ENCODE results near the gene ATE1. TPM values are rescaled to one million over a fixed set of nuclear protein-coding genes. Genes with fewer than 3 reads are reported as not detected.
"Not testable (repeated sequence)": the region's sequence is repeated elsewhere in the genome, so short reads cannot be mapped to it uniquely, and the experiment has no call there.

The ATE1 gene
- total RNA-seq, 1 donor from 2014 or later: 20.3 TPM

GRCh38 chr10:121929585-121930267, 1.9 kb upstream of the ATE1 start:
- not testable (repeated sequence) for ATAC-seq

GRCh38 chr10:121928528-121928884, 675 bp upstream of the ATE1 start:
- ATAC-seq: no peak

- ATAC-seq: peak; percentile 87
Observed at GRCh38 chr10:121927318-121927840, 452 bp downstream of the ATE1 start.

- no peak for ATAC-seq
Observed at GRCh38 chr10:121926671-121927317, 1.0 kb downstream of the ATE1 start.

- ATAC-seq: no peak
Observed at GRCh38 chr10:121926157-121926556, 1.7 kb downstream of the ATE1 start.

- ATAC-seq: no peak
Observed at GRCh38 chr10:121921238-121921931, 6.4 kb downstream of the ATE1 start.

- ATAC-seq: no peak
Observed at GRCh38 chr10:121919666-121920065, 8.2 kb downstream of the ATE1 start.

GRCh38 chr10:121918800-121919199, 9.0 kb downstream of the ATE1 start:
- not testable (repeated sequence) for ATAC-seq

- no peak for ATAC-seq
Observed at GRCh38 chr10:121914661-121915060, 13.2 kb downstream of the ATE1 start.

GRCh38 chr10:121911421-121911697, 16.5 kb downstream of the ATE1 start:
- ATAC-seq: no peak

- no peak for ATAC-seq
Observed at GRCh38 chr10:121910673-121911420, 17.0 kb downstream of the ATE1 start.

GRCh38 chr10:121904888-121905287, 22.9 kb downstream of the ATE1 start:
- peak; percentile 81 for ATAC-seq

GRCh38 chr10:121900443-121901174, 27.2 kb downstream of the ATE1 start:
- ATAC-seq: peak; percentile 75

GRCh38 chr10:121899727-121900126, 28.1 kb downstream of the ATE1 start:
- no peak for ATAC-seq

GRCh38 chr10:121891103-121891502, 36.7 kb downstream of the ATE1 start:
- ATAC-seq: no peak

- ATAC-seq: no peak
Observed at GRCh38 chr10:121889212-121889611, 38.6 kb downstream of the ATE1 start.

GRCh38 chr10:121886997-121887622, 40.7 kb downstream of the ATE1 start:
- ATAC-seq: peak; percentile 86

GRCh38 chr10:121886181-121886580, 41.6 kb downstream of the ATE1 start:
- no peak for ATAC-seq

- no peak for ATAC-seq
Observed at GRCh38 chr10:121880895-121881294, 46.9 kb downstream of the ATE1 start.

- ATAC-seq: no peak
Observed at GRCh38 chr10:121879476-121879875, 48.4 kb downstream of the ATE1 start.

GRCh38 chr10:121873236-121873635, 54.6 kb downstream of the ATE1 start:
- peak; percentile 53 for ATAC-seq

GRCh38 chr10:121870413-121870812, 57.4 kb downstream of the ATE1 start:
- ATAC-seq: no peak
